GM21529 (cell line): ENCODE results near the gene EIF4H.
"Not testable (repeated sequence)": the region's sequence is repeated elsewhere in the genome, so short reads cannot be mapped to it uniquely, and the experiment has no call there.

Experiments
- ATAC-seq: cut with Tn5 transposase; IDR thresholded peaks from one replicate; pipeline ENCODE4 v1.9.1; 2021; ENCODE audit not compliant: unreplicated experiment

Gene EIF4H

DNA sequence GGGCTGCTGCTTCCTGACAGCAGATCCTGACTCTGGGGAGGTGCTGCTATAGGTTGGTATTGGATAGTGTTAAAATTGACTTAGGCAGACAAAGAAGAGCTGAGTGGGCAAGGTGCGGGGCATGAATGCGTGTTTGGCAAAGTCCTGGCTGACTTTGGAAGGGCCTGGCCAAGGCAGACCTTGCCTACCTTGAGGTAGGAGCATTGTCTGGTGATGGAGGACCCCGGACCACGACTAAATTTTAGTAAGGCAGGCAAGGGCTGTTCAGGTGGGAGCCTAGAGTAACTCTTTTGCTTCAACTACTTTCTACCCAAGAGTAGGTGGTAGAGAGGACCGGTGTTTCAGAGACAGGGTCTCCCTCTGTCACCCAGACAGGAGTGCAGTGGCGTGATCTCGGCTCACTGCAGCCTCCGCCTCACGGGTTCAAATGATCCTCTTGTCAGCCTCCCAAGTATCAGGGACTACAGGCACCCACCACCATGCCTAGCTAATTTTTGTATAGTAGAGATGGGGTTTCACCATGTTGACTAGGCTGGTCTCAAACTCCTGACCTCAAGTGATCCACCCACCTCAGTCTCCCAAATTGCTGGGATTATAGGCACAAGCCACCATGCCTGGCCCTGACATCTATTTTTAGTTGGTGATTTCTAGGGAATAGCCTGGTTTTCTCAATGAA, 23.4 kb downstream of the EIF4H start:
- no peak for ATAC-seq

GRCh38 chr7:74199551-74200355, 25.6 kb downstream of the EIF4H start:
- ATAC-seq, result no peak

GRCh38 chr7:74202841-74203556, 28.8 kb downstream of the EIF4H start:
- ATAC-seq, result no peak

- ATAC-seq, result no peak
Measured at GRCh38 chr7:74203956-74204618, 29.9 kb downstream of the EIF4H start.

- not testable (repeated sequence) for ATAC-seq
Measured at GRCh38 chr7:74206052-74206451, 31.9 kb downstream of the EIF4H start.

GRCh38 chr7:74206589-74207120, 32.5 kb downstream of the EIF4H start:
- ATAC-seq, result no peak

GRCh38 chr7:74207586-74207985, 33.4 kb downstream of the EIF4H start:
- no peak for ATAC-seq

DNA sequence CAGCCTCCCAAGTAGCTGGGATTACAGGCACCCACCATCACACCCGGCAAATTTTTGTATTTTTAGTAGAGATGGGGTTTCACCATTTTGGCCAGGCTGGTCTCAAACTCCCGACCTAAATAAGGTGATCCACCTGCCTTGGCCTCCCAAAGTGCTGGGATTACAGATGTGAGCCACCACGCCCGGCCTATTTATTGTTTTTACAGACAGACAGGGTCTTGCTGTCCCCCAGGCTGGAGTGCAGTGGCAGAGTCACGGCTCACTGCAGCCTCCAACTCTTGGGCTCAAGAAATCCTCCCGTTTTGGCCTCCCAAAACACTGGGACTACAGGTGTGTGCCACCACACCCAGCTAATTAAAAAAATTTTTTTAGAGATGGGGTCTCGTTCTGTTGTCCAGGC, 34.1 kb downstream of the EIF4H start:
- ATAC-seq, result not testable (repeated sequence)

GRCh38 chr7:74212661-74213060, 38.5 kb downstream of the EIF4H start:
- no peak for ATAC-seq

DNA sequence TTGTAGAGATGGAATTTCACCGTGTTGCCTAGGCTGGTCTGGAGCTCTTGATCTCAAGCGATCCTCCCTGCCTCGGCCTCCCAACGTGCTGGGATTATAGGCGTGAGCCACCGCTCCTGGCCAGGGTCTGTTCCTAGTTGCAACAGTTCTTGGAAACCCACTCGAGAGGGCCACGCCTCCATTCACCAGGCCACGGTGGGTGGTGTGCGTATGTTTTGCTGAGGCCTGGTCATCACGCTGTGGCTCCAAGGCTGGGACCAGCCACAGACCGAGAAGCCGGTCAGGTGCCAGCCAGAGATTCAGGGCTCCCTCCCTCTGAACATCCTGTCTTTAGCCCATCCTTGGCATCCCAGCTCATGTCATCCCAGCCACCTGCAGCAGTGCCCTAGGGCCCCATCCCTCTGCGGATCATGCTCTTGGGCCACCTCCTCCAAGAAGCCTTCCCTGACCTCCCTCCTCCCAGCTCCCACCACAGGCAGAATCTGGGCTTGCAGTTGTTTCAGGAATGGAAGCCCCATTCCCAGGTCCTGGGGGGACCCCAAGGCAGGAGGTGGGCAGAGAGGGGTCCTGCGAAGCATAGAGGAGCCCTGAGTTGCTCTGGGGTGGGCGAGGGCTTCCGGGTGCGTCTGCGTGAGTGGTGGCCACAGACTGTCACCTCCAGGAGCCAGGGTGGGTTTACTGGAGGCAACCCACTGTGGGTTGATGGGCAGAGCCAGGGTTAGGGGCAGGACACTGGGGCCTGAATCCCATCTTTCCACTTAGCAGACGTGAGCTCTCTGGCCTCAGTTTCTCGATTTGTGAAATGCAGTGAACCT, 40.9 kb downstream of the EIF4H start:
- no peak for ATAC-seq

DNA sequence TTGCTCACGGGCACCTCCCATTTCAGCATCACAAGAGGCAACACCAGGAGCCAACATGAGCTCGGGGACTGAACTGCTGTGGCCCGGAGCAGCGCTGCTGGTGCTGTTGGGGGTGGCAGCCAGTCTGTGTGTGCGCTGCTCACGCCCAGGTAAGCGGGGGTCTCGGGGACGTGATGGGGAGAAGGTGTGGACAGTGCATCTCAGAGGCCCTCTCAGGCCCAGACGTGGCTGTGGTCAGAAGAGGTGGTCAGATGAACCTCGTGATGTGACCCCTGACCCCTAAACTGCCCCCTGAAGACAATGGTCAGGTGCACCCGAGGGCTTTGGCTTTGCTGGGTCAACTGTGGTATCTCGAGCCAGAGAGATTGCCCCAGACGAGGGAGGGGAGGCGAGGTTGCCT, 41.8 kb downstream of the EIF4H start:
- no peak for ATAC-seq

DNA sequence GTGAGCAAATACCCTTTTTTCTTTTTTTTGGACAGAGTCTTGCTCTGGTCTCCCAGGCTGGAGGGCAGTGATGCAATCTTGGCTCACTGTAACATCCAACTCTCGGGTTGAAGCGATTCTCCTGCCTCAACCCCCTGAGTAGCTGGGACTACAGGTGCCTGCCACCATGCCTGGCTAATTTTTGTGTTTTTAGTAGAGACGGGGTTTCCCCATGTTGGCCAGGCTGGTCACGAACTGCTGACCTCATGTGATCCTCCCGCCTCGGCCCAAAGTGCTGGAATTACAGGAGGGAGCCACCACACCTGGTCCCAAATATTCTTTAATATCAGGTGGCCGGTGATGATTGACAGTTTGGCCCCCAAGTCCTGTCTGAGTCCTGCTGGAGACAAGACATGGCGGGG, 42.2 kb downstream of the EIF4H start:
- no peak for ATAC-seq

DNA sequence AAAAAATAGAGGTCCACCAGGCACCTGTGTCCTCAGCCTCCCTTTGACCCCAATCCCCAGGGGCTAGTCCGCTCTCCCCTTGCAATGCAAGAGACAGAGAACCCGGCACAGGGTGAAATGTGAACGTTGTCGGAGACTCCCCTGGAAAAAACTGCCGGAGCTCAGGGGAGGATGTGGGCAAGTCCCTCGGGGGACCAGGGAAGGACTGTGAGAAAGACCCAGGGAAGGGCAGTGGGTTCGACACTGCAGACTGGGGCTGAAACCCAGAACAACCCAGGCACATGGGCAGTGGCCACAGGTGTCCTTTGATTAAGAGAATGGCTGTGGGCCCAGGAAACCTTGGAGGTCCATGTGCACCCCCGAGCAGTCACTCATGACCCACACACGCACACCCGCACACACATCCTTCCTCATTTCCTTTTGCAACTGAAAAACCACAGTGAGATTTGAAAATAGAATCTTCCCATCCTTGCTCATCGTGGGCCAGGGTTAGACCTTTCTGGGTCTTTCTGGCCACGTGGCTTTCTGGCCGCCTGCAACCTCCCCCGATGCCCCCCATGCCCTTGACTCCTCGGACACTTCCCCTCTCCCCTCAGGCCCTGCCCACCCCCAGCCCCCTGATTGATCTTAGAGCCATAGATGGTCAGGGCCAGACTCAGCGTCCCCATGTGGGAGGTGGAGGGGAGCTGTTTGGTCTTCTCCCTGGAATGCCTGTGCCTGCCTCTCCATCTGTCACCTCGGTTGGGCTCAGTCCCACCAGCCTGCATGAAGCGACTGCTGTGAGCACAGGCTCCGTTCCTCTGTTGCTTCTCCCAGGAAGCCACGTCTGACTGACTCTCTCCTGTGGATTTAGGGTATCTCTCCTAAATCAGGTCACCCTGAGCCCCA, 43.5 kb downstream of the EIF4H start:
- peak; percentile 55 for ATAC-seq

- no peak for ATAC-seq
Measured at GRCh38 chr7:74218343-74218698, 44.2 kb downstream of the EIF4H start.

GRCh38 chr7:74219416-74219815, 45.3 kb downstream of the EIF4H start:
- no peak for ATAC-seq

DNA sequence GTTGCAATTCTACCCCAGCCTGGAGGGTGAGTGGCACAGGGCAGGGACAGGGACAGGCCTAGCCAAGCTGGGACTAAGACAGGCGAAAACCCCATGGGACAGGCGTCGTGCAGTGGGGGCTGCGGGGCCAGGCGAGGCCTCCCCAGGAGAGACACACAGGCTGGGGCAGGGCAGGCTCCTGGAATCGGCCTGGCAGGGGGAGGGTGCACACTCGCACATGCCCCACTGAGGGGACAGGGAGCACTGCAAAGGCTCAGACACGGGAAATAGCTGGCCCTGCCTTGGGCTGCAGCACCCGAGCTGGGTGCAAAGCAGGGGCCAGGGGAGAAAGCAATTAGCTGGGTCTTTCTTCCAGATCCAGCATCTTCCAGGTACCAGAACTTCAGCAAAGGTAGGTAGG, 46.1 kb downstream of the EIF4H start:
- no peak for ATAC-seq

DNA sequence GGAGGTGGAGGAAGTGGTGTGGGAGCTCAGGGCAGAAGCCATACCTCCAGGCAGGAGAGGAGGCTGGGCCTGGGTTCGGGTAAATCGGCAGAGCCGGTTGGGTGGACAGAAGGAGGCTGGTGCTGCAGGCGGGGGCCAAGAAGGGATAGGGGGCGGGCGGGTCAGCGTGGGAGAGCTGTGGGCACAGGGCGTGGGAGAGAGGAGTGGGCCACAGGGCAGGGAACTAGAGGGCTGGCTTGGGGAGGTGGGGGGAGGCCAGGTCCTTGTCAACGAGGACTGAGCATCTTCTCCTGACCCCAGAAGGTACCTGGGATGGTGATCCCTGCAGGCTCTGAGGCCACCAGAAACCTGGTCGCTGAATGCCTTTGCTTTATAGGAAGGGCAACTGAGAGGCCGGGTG, 47.6 kb downstream of the EIF4H start:
- ATAC-seq, result no peak

DNA sequence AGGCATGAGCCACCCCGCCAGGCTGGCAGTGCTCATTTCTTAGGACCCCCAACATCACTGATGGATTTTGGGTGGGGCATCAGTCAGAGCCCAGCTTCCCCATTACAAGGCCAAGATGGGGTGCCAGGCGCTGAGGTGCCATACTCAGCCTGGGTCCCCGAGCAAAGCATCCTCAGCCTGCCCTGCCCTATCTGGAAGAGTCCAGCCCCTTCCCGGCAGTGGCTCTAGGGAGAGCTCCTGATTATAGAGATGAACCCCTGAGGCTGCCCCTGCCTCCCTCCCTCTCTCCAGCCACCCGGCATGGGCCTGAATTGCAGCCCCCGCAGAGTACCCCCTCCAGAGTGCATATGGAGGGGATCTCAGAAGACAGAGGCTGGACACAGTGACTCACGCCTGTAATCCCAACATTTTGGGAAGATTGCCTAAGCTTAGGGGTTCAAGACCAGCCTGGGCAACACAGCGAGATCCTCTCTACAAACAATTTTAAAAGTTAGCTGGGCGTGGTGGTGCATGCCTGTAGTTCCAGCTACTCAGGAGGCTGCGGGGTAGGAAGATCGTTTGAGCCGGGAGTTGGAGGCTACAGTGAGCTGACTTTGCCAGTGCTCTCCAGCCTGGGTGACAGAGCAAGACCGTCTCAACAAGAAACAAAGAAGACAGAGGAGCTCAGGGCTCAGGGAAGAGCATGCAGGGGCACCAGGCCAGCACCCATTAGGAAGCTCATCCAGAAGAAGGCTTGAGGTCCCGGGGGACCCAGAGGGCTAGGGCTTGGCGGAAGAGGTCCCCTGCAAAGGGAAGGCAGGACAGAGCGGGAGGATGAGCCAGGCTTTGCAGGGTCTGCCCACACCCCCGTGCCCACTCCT, 48.9 kb downstream of the EIF4H start:
- ATAC-seq, result no peak
